Dermis microvascular lymphatic vessel endothelial cell (primary cell): ENCODE results near the gene TPRX1. TPM values are rescaled to one million over a fixed set of nuclear protein-coding genes. Genes with fewer than 3 reads are reported as not detected.
"Not testable (repeated sequence)": the region's sequence is repeated elsewhere in the genome, so short reads cannot be mapped to it uniquely, and the experiment has no call there.

ENCODE experiments used
- DNase-seq, 2 donors: peaks; one replicate each; pipeline versions ENCODE4 v3.0.0 to v3.0.0-alpha.2; 2010; ENCODE audit warnings: low read depth in 2 of 2
- total RNA-seq: library from RNA; depleted of rRNA; stranded (reverse); fragments of >200 nt; gene quantifications from 2 replicates; pipeline ENCODE4 v1.2.1, GENCODE V29; 2014

The TPRX1 gene
- total RNA-seq, 1 donor from 2014 or later: not detected

- DNase-seq: no peak
Measured at GRCh38 chr19:47767349-47767748, 37.0 kb downstream of the TPRX1 start.

- DNase-seq: no peak
Measured at GRCh38 chr19:47766670-47767069, 37.7 kb downstream of the TPRX1 start.

- DNase-seq: no peak
Measured at GRCh38 chr19:47766359-47766620, 38.1 kb downstream of the TPRX1 start.

- peak; percentile 59 to 77 for DNase-seq
Measured at GRCh38 chr19:47765523-47766358, 38.6 kb downstream of the TPRX1 start.

- not testable (repeated sequence) for DNase-seq
Measured at GRCh38 chr19:47764705-47765104, 39.6 kb downstream of the TPRX1 start.

GRCh38 chr19:47762615-47763308 lies 41.6 kb downstream of the TPRX1 start:
- DNase-seq: peak; percentile 65 to 68

- DNase-seq: no peak
Measured at GRCh38 chr19:47762151-47762550, 42.2 kb downstream of the TPRX1 start.

GRCh38 chr19:47761566-47761965 lies 42.8 kb downstream of the TPRX1 start:
- DNase-seq: no peak

- DNase-seq: no peak
Measured at GRCh38 chr19:47760632-47760999, 43.7 kb downstream of the TPRX1 start.

GRCh38 chr19:47758443-47758804 lies 45.9 kb downstream of the TPRX1 start:
- no peak for DNase-seq

GRCh38 chr19:47757617-47758442 lies 46.5 kb downstream of the TPRX1 start:
- DNase-seq: no peak

GRCh38 chr19:47756953-47757608 lies 47.3 kb downstream of the TPRX1 start:
- no peak for DNase-seq

GRCh38 chr19:47756627-47756929 lies 47.8 kb downstream of the TPRX1 start:
- no peak for DNase-seq

GRCh38 chr19:47755762-47756626 lies 48.4 kb downstream of the TPRX1 start:
- no peak for DNase-seq

- DNase-seq: no peak
Measured at GRCh38 chr19:47755065-47755761, 49.1 kb downstream of the TPRX1 start.

- DNase-seq: no peak
Measured at GRCh38 chr19:47754206-47755064, 49.9 kb downstream of the TPRX1 start.

- no peak for DNase-seq
Measured at GRCh38 chr19:47752440-47753211, 51.7 kb downstream of the TPRX1 start.
